HL-60 (cell line): Measurements from ENCODE around the gene ZFP92.

Experiments used
- DNase-seq, 2 experiments: peaks; one replicate each; pipeline ENCODE4 v3.0.0-alpha.2; 2010 to 2020; ENCODE audit warnings: low read depth in 1 of 2, low spot score in 1 of 2
- H3K27ac ChIP-seq: fragments of 250-450 bp; sonication (Bioruptor Pico); replicated peaks from 2 replicates; pipeline ENCODE4 v1.5.1; 2020; ENCODE audit warnings: mild to moderate bottlenecking, moderate library complexity
- H3K27me3 ChIP-seq: fragments of 250-450 bp; sonication (Bioruptor Pico); 2 replicates; pipeline ENCODE4 v1.5.1; 2021; ENCODE audit warnings: mild to moderate bottlenecking, moderate library complexity; ENCODE audit not compliant: insufficient read depth, poor library complexity, severe bottlenecking
- H3K4me3 ChIP-seq: replicated peaks from 2 replicates; pipeline ENCODE4 v1.5.1; 2011; ENCODE audit warnings: mild to moderate bottlenecking, control low read depth, low read length; ENCODE audit not compliant: insufficient read depth
- GABPA ChIP-seq: IDR thresholded peaks from 2 replicates; pipeline ENCODE4 v1.6.1; 2012; ENCODE audit warnings: low read depth
- POLR2AphosphoS5 ChIP-seq: IDR thresholded peaks from 2 replicates; pipeline ENCODE4 v1.6.1; 2012; ENCODE audit warnings: low read depth
- SPI1 ChIP-seq: IDR thresholded peaks from 2 replicates; pipeline ENCODE4 v1.6.1; 2012; ENCODE audit warnings: low read depth, mild to moderate bottlenecking, borderline replicate concordance
- TF ChIP-seq, protein P1 (sequence below): IDR thresholded peaks from 2 replicates; pipeline ENCODE4 v1.6.1; 2012; ENCODE audit warnings: low read depth; ENCODE audit not compliant: insufficient replicate concordance
- TF ChIP-seq, protein P2 (sequence below): IDR thresholded peaks from one replicate; pipeline ENCODE4 v1.5.1; 2011; ENCODE audit warnings: low read length, control low read depth, inconsistent platforms; ENCODE audit not compliant: insufficient read depth

ZFP92 gene

DNA sequence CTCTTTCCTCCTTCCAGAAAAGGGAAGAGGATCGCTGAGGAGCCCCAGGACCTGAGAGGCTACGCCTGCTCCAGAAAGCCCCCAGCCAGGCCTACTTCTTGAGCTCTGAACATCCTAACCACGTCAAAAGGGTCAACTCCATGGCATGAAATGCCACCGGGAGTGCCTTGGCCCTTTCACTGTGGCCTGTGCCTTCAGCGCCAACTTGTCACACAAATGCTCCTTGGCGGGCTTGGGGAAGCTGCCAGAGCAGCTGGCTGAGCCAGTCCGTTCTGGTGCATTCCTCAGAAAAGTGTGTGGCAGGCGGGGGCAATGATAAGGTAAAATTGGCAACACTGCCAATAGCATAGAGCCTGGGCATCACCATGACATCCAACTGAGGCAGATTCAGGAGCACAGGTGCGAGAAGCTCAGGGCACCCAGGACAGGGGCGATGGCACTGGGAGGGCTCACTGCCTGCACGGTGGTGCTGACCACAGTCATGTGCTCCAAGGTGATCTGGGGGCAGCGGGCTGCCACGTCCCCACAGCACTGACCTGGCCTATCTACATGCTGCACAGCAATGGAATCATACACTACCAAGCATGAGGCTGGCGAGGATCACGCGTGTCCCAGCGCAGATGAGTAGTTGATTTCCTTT lies 46.7 kb downstream of the ZFP92 start:
- H3K4me3 ChIP-seq, result no peak overlapping the region
- DNase-seq, result no peak
- no peak overlapping the region for H3K27ac ChIP-seq
- H3K27me3 ChIP-seq, result no peaks in the 10 kb centered on the region
- TF ChIP-seq, protein P1, sequence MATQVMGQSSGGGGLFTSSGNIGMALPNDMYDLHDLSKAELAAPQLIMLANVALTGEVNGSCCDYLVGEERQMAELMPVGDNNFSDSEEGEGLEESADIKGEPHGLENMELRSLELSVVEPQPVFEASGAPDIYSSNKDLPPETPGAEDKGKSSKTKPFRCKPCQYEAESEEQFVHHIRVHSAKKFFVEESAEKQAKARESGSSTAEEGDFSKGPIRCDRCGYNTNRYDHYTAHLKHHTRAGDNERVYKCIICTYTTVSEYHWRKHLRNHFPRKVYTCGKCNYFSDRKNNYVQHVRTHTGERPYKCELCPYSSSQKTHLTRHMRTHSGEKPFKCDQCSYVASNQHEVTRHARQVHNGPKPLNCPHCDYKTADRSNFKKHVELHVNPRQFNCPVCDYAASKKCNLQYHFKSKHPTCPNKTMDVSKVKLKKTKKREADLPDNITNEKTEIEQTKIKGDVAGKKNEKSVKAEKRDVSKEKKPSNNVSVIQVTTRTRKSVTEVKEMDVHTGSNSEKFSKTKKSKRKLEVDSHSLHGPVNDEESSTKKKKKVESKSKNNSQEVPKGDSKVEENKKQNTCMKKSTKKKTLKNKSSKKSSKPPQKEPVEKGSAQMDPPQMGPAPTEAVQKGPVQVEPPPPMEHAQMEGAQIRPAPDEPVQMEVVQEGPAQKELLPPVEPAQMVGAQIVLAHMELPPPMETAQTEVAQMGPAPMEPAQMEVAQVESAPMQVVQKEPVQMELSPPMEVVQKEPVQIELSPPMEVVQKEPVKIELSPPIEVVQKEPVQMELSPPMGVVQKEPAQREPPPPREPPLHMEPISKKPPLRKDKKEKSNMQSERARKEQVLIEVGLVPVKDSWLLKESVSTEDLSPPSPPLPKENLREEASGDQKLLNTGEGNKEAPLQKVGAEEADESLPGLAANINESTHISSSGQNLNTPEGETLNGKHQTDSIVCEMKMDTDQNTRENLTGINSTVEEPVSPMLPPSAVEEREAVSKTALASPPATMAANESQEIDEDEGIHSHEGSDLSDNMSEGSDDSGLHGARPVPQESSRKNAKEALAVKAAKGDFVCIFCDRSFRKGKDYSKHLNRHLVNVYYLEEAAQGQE, result no peak
- TF ChIP-seq SPI1, result no peak
- TF ChIP-seq, protein P2, sequence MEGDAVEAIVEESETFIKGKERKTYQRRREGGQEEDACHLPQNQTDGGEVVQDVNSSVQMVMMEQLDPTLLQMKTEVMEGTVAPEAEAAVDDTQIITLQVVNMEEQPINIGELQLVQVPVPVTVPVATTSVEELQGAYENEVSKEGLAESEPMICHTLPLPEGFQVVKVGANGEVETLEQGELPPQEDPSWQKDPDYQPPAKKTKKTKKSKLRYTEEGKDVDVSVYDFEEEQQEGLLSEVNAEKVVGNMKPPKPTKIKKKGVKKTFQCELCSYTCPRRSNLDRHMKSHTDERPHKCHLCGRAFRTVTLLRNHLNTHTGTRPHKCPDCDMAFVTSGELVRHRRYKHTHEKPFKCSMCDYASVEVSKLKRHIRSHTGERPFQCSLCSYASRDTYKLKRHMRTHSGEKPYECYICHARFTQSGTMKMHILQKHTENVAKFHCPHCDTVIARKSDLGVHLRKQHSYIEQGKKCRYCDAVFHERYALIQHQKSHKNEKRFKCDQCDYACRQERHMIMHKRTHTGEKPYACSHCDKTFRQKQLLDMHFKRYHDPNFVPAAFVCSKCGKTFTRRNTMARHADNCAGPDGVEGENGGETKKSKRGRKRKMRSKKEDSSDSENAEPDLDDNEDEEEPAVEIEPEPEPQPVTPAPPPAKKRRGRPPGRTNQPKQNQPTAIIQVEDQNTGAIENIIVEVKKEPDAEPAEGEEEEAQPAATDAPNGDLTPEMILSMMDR, result no peak

DNA sequence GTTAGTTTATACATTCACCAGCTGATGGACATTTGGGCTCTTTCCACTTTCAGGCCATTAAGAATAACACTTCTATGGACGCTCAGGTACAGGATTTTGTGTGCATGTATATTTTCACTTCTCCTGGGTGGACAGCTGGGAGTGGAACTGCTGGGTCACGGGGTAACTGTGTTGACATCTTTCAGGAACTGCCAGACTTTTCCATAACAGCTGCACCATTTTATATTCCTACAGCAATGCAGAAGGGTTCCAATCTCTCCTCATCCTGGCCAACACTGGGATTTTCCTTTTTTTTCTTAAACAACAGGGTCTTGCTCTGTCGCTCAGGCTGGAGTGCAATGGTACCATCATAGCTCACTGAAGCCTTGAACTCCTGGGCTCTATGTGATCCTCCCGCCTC lies 47.2 kb downstream of the ZFP92 start:
- TF ChIP-seq POLR2AphosphoS5 (no peak), SPI1 (no peak), GABPA (no peak)
- TF ChIP-seq, protein P2, result no peak
- TF ChIP-seq, protein P1, result no peak
- H3K27me3 ChIP-seq, result no peaks in the 10 kb centered on the region
- H3K4me3 ChIP-seq, result no peak overlapping the region
- no peak for DNase-seq
- no peak overlapping the region for H3K27ac ChIP-seq

DNA sequence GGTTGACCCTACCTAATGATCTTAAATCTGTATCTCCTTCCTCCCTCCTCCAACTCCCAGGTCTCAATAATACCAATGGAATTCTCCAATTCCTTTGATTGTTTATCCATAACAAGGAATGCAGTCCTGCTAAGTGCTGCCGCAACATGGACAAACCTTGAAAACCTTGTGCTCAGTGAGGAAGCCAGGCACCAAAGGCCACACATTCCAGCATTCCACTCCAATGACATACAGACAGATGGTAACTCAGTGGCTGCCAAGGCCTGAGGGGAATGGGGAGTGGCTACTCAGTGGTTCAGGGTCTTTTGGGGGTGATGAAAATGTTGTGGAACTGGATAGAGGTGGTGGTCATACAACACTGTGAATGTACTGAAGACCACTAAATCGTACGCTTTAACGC lies 48.7 kb downstream of the ZFP92 start:
- DNase-seq, result no peak
- no peak overlapping the region for H3K27ac ChIP-seq
- TF ChIP-seq, protein P2, result no peak
- no peak for TF ChIP-seq SPI1
- TF ChIP-seq POLR2AphosphoS5, result no peak
- TF ChIP-seq GABPA, result no peak
- TF ChIP-seq, protein P1, result no peak
- no peak overlapping the region for H3K4me3 ChIP-seq
- no peaks in the 10 kb centered on the region for H3K27me3 ChIP-seq
